ENCODE measurements around the gene NMD3.
A peak's percentile ranks its signal among the peaks of the same experiment; 100 is the strongest.

NMD3 gene

DNA sequence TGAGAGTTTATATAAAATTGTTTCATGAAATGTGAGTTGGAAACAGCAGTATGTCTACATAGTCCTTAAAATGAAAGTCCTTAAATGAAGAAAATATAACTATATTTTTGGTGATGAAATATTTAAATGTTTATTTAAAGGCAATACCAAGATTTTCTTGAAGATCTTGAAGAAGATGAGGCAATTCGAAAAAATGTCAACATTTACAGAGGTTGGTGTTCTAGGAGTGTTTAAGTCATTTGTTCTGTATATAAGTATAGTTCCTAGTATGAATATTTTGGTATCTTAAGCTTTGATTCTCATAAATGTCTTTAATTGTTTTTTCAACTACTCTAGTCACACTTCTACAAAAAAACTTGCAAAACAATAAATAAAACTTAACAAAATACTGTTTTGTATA, 29.0 kb downstream of the NMD3 start:
- no peak overlapping the region for H3K4me3 ChIP-seq (replicated peaks; ENCODE audit: low read depth, low read length)
- TF ChIP-seq, protein P1, sequence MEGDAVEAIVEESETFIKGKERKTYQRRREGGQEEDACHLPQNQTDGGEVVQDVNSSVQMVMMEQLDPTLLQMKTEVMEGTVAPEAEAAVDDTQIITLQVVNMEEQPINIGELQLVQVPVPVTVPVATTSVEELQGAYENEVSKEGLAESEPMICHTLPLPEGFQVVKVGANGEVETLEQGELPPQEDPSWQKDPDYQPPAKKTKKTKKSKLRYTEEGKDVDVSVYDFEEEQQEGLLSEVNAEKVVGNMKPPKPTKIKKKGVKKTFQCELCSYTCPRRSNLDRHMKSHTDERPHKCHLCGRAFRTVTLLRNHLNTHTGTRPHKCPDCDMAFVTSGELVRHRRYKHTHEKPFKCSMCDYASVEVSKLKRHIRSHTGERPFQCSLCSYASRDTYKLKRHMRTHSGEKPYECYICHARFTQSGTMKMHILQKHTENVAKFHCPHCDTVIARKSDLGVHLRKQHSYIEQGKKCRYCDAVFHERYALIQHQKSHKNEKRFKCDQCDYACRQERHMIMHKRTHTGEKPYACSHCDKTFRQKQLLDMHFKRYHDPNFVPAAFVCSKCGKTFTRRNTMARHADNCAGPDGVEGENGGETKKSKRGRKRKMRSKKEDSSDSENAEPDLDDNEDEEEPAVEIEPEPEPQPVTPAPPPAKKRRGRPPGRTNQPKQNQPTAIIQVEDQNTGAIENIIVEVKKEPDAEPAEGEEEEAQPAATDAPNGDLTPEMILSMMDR (IDR thresholded peaks at IDR 0.05; ENCODE audit: low read length, missing control alignments) = no peak
- no peak for DNase-seq (ENCODE audit: low read depth)

DNA sequence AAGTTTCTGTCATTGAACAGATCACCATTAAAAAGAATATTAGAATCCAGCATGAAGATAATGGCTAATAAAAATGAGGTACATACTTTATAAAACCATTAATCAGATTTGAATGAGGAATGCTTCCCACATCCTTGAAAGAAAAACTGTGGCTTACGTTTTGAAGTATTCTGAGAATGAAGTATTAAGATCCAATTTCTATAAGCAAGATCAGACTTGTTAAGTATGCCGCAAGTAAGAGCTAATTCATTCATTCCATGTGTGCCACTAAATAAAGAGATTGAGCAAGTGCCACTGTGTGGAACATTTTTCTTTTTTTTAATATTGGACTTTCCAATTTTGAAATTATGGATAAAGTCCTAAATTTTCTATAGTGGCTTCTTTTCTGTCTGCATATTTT, 30.6 kb downstream of the NMD3 start:
- no peak for DNase-seq (ENCODE audit: low read depth)
- TF ChIP-seq, protein P1 (IDR thresholded peaks at IDR 0.05; ENCODE audit: low read length, missing control alignments) = no peak
- H3K4me3 ChIP-seq (replicated peaks; ENCODE audit: low read depth, low read length) = no peak overlapping the region

DNA sequence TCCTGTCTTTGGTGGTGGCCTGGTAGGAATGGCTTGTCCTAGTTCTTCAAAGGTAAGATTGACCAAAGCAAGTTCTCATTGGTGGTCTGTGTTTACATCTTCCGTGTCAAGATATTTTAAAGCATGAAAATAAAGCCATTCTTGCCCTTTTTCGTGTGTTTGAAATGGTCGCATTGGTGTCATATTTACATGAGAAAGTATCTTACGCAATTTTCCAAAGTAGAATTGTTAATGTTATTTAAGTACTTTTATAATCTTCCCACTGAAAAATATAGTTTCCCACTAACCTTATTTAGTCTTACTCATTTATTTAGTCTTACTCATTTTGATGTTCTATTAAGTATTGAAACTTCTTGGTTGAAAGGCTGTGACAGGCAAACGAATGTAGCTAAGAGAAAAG, 31.0 kb downstream of the NMD3 start:
- TF ChIP-seq, protein P1 (IDR thresholded peaks at IDR 0.05; ENCODE audit: low read length, missing control alignments) = no peak
- DNase-seq (ENCODE audit: low read depth) = no peak

DNA sequence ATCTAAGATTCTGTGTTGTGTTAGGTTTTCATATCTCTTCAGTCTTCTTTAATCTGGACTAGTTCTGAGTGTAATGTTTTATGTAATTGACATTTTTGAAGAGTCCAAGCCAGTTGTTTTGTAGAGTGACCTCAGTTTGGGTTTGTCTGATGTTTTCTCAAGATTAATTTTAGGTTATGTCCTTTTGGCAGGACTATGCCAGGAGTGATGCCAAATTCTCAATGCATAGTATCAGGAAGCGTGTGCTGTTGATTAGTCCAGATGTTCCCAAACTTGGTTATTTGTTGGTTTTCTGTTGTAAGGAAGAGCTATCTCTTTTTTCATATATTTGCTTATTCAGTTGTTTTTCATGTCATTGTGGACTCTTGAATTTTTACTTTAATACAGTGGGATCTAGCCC, 32.6 kb downstream of the NMD3 start:
- TF ChIP-seq, protein P1 (IDR thresholded peaks at IDR 0.05; ENCODE audit: low read length, missing control alignments) = no peak
- peak; percentile 22 for DNase-seq (ENCODE audit: low read depth)
- no peak overlapping the region for H3K4me3 ChIP-seq (replicated peaks; ENCODE audit: low read depth, low read length)

More for the DNA sequence above, 31.0 kb downstream of the NMD3 start:
- no peak overlapping the region for H3K4me3 ChIP-seq (replicated peaks; ENCODE audit: low read depth, low read length)

DNA sequence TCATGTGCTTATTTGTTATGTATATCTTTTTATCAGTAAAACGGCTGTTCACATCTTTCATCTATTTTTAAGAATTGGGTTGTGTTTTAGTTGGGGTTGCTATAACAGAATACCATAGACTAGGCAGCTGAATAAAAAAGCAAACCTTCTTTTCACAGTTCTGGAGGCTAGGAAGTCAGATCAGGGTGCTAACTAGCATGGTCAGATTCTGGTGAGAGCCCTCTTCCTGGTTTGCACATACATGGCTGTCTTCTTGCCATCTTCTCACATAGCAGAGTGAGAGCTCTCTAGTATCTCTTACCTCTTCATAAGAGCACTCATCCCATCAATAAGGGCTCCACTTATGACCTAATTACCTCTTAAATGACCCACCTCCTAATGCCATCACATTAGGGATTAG, 33.8 kb downstream of the NMD3 start:
- TF ChIP-seq, protein P1 (IDR thresholded peaks at IDR 0.05; ENCODE audit: low read length, missing control alignments) = no peak
- H3K4me3 ChIP-seq (replicated peaks; ENCODE audit: low read depth, low read length) = no peak overlapping the region
- DNase-seq (ENCODE audit: low read depth) = no peak

DNA sequence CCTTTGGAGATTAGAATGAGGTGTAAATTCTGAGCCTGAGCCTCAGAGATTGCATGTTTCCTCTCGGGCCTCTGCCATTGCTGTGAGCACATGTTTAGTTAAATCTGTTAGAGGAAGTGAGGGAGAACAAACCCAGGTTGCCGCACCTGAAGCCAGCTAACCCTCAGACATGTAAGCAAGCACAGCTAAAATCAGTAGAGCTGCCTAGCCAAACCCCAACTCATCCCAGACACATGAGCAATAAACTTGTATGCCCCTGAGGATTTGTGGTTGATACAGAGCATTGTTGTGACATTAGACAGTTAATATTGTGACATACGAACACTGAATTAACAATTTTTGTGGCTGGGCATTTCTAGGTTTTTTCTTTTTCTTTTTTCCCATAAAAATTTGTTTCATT, 41.9 kb downstream of the NMD3 start:
- TF ChIP-seq, protein P1 (IDR thresholded peaks at IDR 0.05; ENCODE audit: low read length, missing control alignments) = no peak
- H3K4me3 ChIP-seq (replicated peaks; ENCODE audit: low read depth, low read length) = no peak overlapping the region
- DNase-seq (ENCODE audit: low read depth) = peak; percentile 53

DNA sequence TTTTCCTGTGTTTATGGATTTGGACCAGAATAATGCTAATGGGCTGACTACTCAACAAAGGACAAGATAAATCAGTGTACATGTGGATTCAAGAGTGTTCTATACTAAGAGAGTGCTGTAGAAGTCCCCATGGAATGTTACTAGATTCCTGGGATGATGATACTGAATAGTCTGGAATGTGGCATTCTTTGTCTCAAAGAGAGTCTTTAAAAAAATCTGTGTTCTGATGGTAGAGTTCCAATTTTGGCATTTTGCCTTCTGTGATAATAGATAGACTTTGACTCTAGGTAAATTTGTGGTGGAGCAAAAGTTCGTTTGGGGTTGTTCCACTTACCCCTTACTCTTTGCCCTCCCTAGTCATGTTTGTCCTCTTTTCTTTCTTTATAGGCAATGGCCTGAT, 43.7 kb downstream of the NMD3 start:
- peak; percentile 17 for DNase-seq (ENCODE audit: low read depth)

More for the DNA sequence above, 43.7 kb downstream of the NMD3 start:
- no peak overlapping the region for H3K4me3 ChIP-seq (replicated peaks; ENCODE audit: low read depth, low read length)
- TF ChIP-seq, protein P1 (IDR thresholded peaks at IDR 0.05; ENCODE audit: low read length, missing control alignments) = no peak
